GM12865 (cell line): ENCODE data around the gene CD33.

Experiments used
- DNase-seq: peaks from one replicate; pipeline ENCODE4 v3.0.0; 2010; ENCODE audit warnings: low read depth
- H3K4me3 ChIP-seq: 2 replicates; pipeline ENCODE4 v1.5.1; 2011; ENCODE audit warnings: mild to moderate bottlenecking, low read depth, low read length, control low read depth
- CTCF ChIP-seq: IDR thresholded peaks from 2 replicates; pipeline ENCODE4 v1.5.1; 2011; ENCODE audit warnings: low read length, control low read depth, low read depth, inconsistent platforms; ENCODE audit not compliant: insufficient read depth; ENCODE audit errors: missing control alignments

The CD33 gene

GRCh38 chr19:51207747-51208146 lies 17.1 kb upstream of the CD33 start:
- DNase-seq, result peak; percentile 55
- no peak overlapping the region for H3K4me3 ChIP-seq
- TF ChIP-seq CTCF, result no peak

- TF ChIP-seq CTCF, result no peak
- peak overlapping the region; percentile 67 for H3K4me3 ChIP-seq
- DNase-seq, result no peak
Observed at GRCh38 chr19:51210191-51210784, 14.6 kb upstream of the CD33 start.

GRCh38 chr19:51210874-51211361 lies 14.0 kb upstream of the CD33 start:
- DNase-seq, result peak; percentile 76
- H3K4me3 ChIP-seq, result peak overlapping the region; percentile 67

- no peak for DNase-seq
- no peak for TF ChIP-seq CTCF
- peak overlapping the region; percentile 67 for H3K4me3 ChIP-seq
Observed at GRCh38 chr19:51211833-51212232, 13.0 kb upstream of the CD33 start.

GRCh38 chr19:51219307-51219706 lies 5.6 kb upstream of the CD33 start:
- H3K4me3 ChIP-seq, result no peak overlapping the region
- no peak for TF ChIP-seq CTCF
- DNase-seq, result peak; percentile 33

GRCh38 chr19:51219971-51220370 lies 4.9 kb upstream of the CD33 start:
- no peak overlapping the region for H3K4me3 ChIP-seq

GRCh38 chr19:51220996-51221395 lies 3.9 kb upstream of the CD33 start:
- DNase-seq, result no peak
- TF ChIP-seq CTCF, result no peak
- H3K4me3 ChIP-seq, result no peak overlapping the region

More at GRCh38 chr19:51219971-51220370, 4.9 kb upstream of the CD33 start:
- DNase-seq, result no peak
- no peak for TF ChIP-seq CTCF
